Measurements from ENCODE around the gene WDR90.

GRCh38 chr16:629833-630248 lies 19.3 kb upstream of the WDR90 start:
- TF ChIP-seq ATF7 (IDR thresholded peaks at IDR 0.05; ENCODE audit: low read depth) (no peak), EZH2 (IDR thresholded peaks at IDR 0.05; ENCODE audit: borderline replicate concordance, control insufficient read depth, low read depth, low read length) (no peak), CTCF (IDR thresholded peaks at IDR 0.05 in 2 of 3, conservative IDR thresholded peaks at IDR 0.05 in 1 of 3; ENCODE audit: control insufficient read depth in 2 of 3, extremely low read depth in 1 of 3, insufficient read depth in 1 of 3, low read depth in 3 of 3, low read length in 3 of 3) (no peak), PRDM15 (CRISPR knock-in tag; IDR thresholded peaks at IDR 0.05) (no peak), ZNF274 (IDR thresholded peaks at IDR 0.05; ENCODE audit: insufficient read depth, insufficient read length) (no peak), FOXK2 (IDR thresholded peaks at IDR 0.05) (no peak), NRF1 (conservative IDR thresholded peaks at IDR 0.05; ENCODE audit: low read depth, low read length) (no peak), ZBTB33 (IDR thresholded peaks at IDR 0.05) (no peak), JUNB (IDR thresholded peaks at IDR 0.05) (no peak), SUZ12 (IDR thresholded peaks at IDR 0.05; ENCODE audit: unreplicated experiment) (no peak)
